HUES48 (cell line): ENCODE results near the gene ARPC5.

Experiments
- H3K27ac ChIP-seq: one replicate; pipeline ENCODE4 v1.7.0; 2013; ENCODE audit warnings: low read depth, low read length, inconsistent platforms
- H3K27me3 ChIP-seq: 2 replicates; pipeline ENCODE4 v1.6.1; 2013; ENCODE audit warnings: mild to moderate bottlenecking, low read length; ENCODE audit not compliant: control insufficient read depth, insufficient read depth
- H3K36me3 ChIP-seq: 2 replicates; pipeline ENCODE4 v1.6.1; 2013; ENCODE audit warnings: low read length; ENCODE audit not compliant: control insufficient read depth, insufficient read depth
- H3K4me1 ChIP-seq: 2 replicates; pipeline ENCODE4 v1.6.1; 2013; ENCODE audit warnings: mild to moderate bottlenecking, low read length; ENCODE audit not compliant: control insufficient read depth, insufficient read depth
- H3K4me3 ChIP-seq: 2 replicates; pipeline ENCODE4 v1.5.1; 2013; ENCODE audit warnings: mild to moderate bottlenecking, low read depth, low read length
- H3K9ac ChIP-seq: 2 replicates; pipeline ENCODE4 v1.6.1; 2013; ENCODE audit warnings: mild to moderate bottlenecking, low read depth, low read length, moderate library complexity
- H3K9me3 ChIP-seq: 2 replicates; pipeline ENCODE4 v1.6.1; 2013; ENCODE audit warnings: low read length; ENCODE audit not compliant: control insufficient read depth, insufficient read depth

ARPC5 gene

GRCh38 chr1:183585038-183585437 is 50.5 kb downstream of the ARPC5 start:
- H3K9me3 ChIP-seq, result no peaks in the 10 kb centered on the region
- no peaks in the 10 kb centered on the region for H3K36me3 ChIP-seq
- H3K4me3 ChIP-seq, result no peak overlapping the region
- no peak overlapping the region for H3K9ac ChIP-seq
- H3K27me3 ChIP-seq, result no peaks in the 10 kb centered on the region
- no peak overlapping the region for H3K27ac ChIP-seq
- peaks cover 7% of the 10 kb centered on the region; the same call in 1 of the 2 replicates for H3K4me1 ChIP-seq

GRCh38 chr1:183584147-183584546 is 51.4 kb downstream of the ARPC5 start:
- H3K36me3 ChIP-seq, result no peaks in the 10 kb centered on the region
- H3K9ac ChIP-seq, result no peak overlapping the region

GRCh38 chr1:183583466-183583865 is 52.1 kb downstream of the ARPC5 start:
- H3K9me3 ChIP-seq, result no peaks in the 10 kb centered on the region
- no peak overlapping the region for H3K27ac ChIP-seq
- no peaks in the 10 kb centered on the region for H3K27me3 ChIP-seq
- H3K4me3 ChIP-seq, result no peak overlapping the region
- H3K4me1 ChIP-seq, result peaks cover 10% of the 10 kb centered on the region; the same call in 1 of the 2 replicates
- H3K36me3 ChIP-seq, result no peaks in the 10 kb centered on the region
- H3K9ac ChIP-seq, result no peak overlapping the region

More at GRCh38 chr1:183584147-183584546, 51.4 kb downstream of the ARPC5 start:
- Histone ChIP-seq H3K4me3 (no peak overlapping the region), H3K9me3 (no peaks in the 10 kb centered on the region), H3K27ac (no peak overlapping the region), H3K27me3 (no peaks in the 10 kb centered on the region), H3K4me1 (peaks cover 10% of the 10 kb centered on the region; the same call in 1 of the 2 replicates)

- H3K9me3 ChIP-seq, result no peaks in the 10 kb centered on the region
- H3K36me3 ChIP-seq, result no peaks in the 10 kb centered on the region
- H3K9ac ChIP-seq, result no peak overlapping the region
- no peak overlapping the region for H3K4me3 ChIP-seq
- H3K27ac ChIP-seq, result no peak overlapping the region
- peaks cover 10% of the 10 kb centered on the region; the same call in 1 of the 2 replicates for H3K4me1 ChIP-seq
- H3K27me3 ChIP-seq, result no peaks in the 10 kb centered on the region
These were observed 53.4 kb downstream of the ARPC5 start for GRCh38 chr1:183582021-183582713.

- Histone ChIP-seq H3K27ac (no peak overlapping the region), H3K36me3 (no peaks in the 10 kb centered on the region), H3K4me3 (no peak overlapping the region), H3K9me3 (no peaks in the 10 kb centered on the region), H3K27me3 (no peaks in the 10 kb centered on the region), H3K4me1 (0 out of 2 replicates have a peak, but pooled peaks cover 6% of the 10 kb centered on the region), H3K9ac (no peak overlapping the region)
These were observed 55.3 kb downstream of the ARPC5 start for GRCh38 chr1:183580281-183580682.

- Histone ChIP-seq H3K36me3 (no peaks in the 10 kb centered on the region), H3K4me1 (0 out of 2 replicates have a peak, but pooled peaks cover 6% of the 10 kb centered on the region), H3K9ac (no peak overlapping the region), H3K27ac (no peak overlapping the region), H3K27me3 (no peaks in the 10 kb centered on the region), H3K9me3 (no peaks in the 10 kb centered on the region), H3K4me3 (no peak overlapping the region)
These were observed 56.7 kb downstream of the ARPC5 start for GRCh38 chr1:183578856-183579255.

GRCh38 chr1:183577897-183578465 is 57.6 kb downstream of the ARPC5 start:
- no peak overlapping the region for H3K27ac ChIP-seq
- H3K9me3 ChIP-seq, result no peaks in the 10 kb centered on the region
- H3K36me3 ChIP-seq, result no peaks in the 10 kb centered on the region
- H3K27me3 ChIP-seq, result no peaks in the 10 kb centered on the region
- H3K4me3 ChIP-seq, result no peak overlapping the region
- 0 out of 2 replicates have a peak, but pooled peaks cover 6% of the 10 kb centered on the region for H3K4me1 ChIP-seq
- no peak overlapping the region for H3K9ac ChIP-seq

- Histone ChIP-seq H3K9me3 (no peaks in the 10 kb centered on the region), H3K27ac (no peak overlapping the region), H3K4me3 (no peak overlapping the region), H3K4me1 (0 out of 2 replicates have a peak, but pooled peaks cover 6% of the 10 kb centered on the region), H3K9ac (no peak overlapping the region), H3K27me3 (no peaks in the 10 kb centered on the region), H3K36me3 (no peaks in the 10 kb centered on the region)
These were observed 59.0 kb downstream of the ARPC5 start for GRCh38 chr1:183576537-183576936.

GRCh38 chr1:183575606-183576005 is 60.0 kb downstream of the ARPC5 start:
- H3K9ac ChIP-seq, result no peak overlapping the region
- no peaks in the 10 kb centered on the region for H3K27me3 ChIP-seq
- 0 out of 2 replicates have a peak, but pooled peaks cover 6% of the 10 kb centered on the region for H3K4me1 ChIP-seq
- no peak overlapping the region for H3K4me3 ChIP-seq
- H3K9me3 ChIP-seq, result no peaks in the 10 kb centered on the region
- H3K27ac ChIP-seq, result no peak overlapping the region
- H3K36me3 ChIP-seq, result no peaks in the 10 kb centered on the region

GRCh38 chr1:183572721-183573120 is 62.9 kb downstream of the ARPC5 start:
- Histone ChIP-seq H3K4me3 (no peak overlapping the region), H3K9ac (no peak overlapping the region), H3K9me3 (no peaks in the 10 kb centered on the region), H3K4me1 (no peaks in the 10 kb centered on the region; the same call in 1 of the 2 replicates), H3K27ac (no peak overlapping the region), H3K36me3 (no peaks in the 10 kb centered on the region), H3K27me3 (no peaks in the 10 kb centered on the region)

GRCh38 chr1:183571678-183572268 is 63.8 kb downstream of the ARPC5 start:
- Histone ChIP-seq H3K27ac (no peak overlapping the region), H3K9me3 (no peaks in the 10 kb centered on the region), H3K36me3 (no peaks in the 10 kb centered on the region), H3K27me3 (no peaks in the 10 kb centered on the region), H3K4me1 (no peaks in the 10 kb centered on the region; the same call in 1 of the 2 replicates), H3K9ac (no peak overlapping the region), H3K4me3 (no peak overlapping the region)
